ENCODE data around the gene HRAS. TPM values are rescaled to one million over a fixed set of nuclear protein-coding genes. Genes with fewer than 3 reads are reported as not detected.

HRAS gene
- total and polyA plus RNA-seq, 2 experiments from 2014 or later = 49.6 to 97.8 TPM

- TF ChIP-seq CTCF (IDR thresholded peaks at IDR 0.05; ENCODE audit: low read depth, low read length) = no peak
- Histone ChIP-seq H3K36me3 (no peaks in the 10 kb centered on the region), H3K4me1 (ENCODE audit: low read depth) (no peaks in the 10 kb centered on the region), H3K9me3 (ENCODE audit: low read depth) (no peaks in the 10 kb centered on the region), H3K27ac (no peak overlapping the region), H3K4me3 (no peak overlapping the region), H3K27me3 (no peaks in the 10 kb centered on the region)
- DNase-seq (ENCODE audit: low read depth in 1 of 2, low spot score in 1 of 2) = no peak
These were observed 9.8 kb upstream of the HRAS start for GRCh38 chr11:545171-545570.

GRCh38 chr11:544817-545166, 9.4 kb upstream of the HRAS start:
- DNase-seq (ENCODE audit: low read depth in 1 of 2, low spot score in 1 of 2) = no peak
- Histone ChIP-seq H3K9me3 (ENCODE audit: low read depth) (no peaks in the 10 kb centered on the region), H3K4me1 (ENCODE audit: low read depth) (no peaks in the 10 kb centered on the region), H3K27me3 (no peaks in the 10 kb centered on the region), H3K4me3 (no peak overlapping the region), H3K27ac (no peak overlapping the region), H3K36me3 (no peaks in the 10 kb centered on the region)
- TF ChIP-seq CTCF (IDR thresholded peaks at IDR 0.05; ENCODE audit: low read depth, low read length) = no peak

GRCh38 chr11:541433-541885, 6.1 kb upstream of the HRAS start:
- no peaks in the 10 kb centered on the region for H3K27me3 ChIP-seq
- no peak overlapping the region for H3K27ac ChIP-seq
- no peak for TF ChIP-seq CTCF (IDR thresholded peaks at IDR 0.05; ENCODE audit: low read depth, low read length)

GRCh38 chr11:540583-541432, 5.4 kb upstream of the HRAS start:
- H3K9me3 ChIP-seq (ENCODE audit: low read depth) = no peaks in the 10 kb centered on the region
- peaks cover 5% of the 10 kb centered on the region for H3K4me1 ChIP-seq (ENCODE audit: low read depth)
- H3K36me3 ChIP-seq = no peaks in the 10 kb centered on the region
- no peak overlapping the region for H3K4me3 ChIP-seq
- H3K27me3 ChIP-seq = no peaks in the 10 kb centered on the region
- no peak overlapping the region for H3K27ac ChIP-seq
- DNase-seq (ENCODE audit: low read depth in 1 of 2, low spot score in 1 of 2) = no peak
- TF ChIP-seq CTCF (IDR thresholded peaks at IDR 0.05; ENCODE audit: low read depth, low read length) = no peak

More at GRCh38 chr11:541433-541885, 6.1 kb upstream of the HRAS start:
- H3K36me3 ChIP-seq = no peaks in the 10 kb centered on the region
- DNase-seq (ENCODE audit: low read depth in 1 of 2, low spot score in 1 of 2) = no peak
- no peak overlapping the region for H3K4me3 ChIP-seq
- peaks cover 5% of the 10 kb centered on the region for H3K4me1 ChIP-seq (ENCODE audit: low read depth)
- H3K9me3 ChIP-seq (ENCODE audit: low read depth) = no peaks in the 10 kb centered on the region

GRCh38 chr11:539971-540481, 4.7 kb upstream of the HRAS start:
- Histone ChIP-seq H3K27ac (no peak overlapping the region), H3K36me3 (no peaks in the 10 kb centered on the region), H3K27me3 (no peaks in the 10 kb centered on the region), H3K9me3 (ENCODE audit: low read depth) (no peaks in the 10 kb centered on the region), H3K4me3 (no peak overlapping the region), H3K4me1 (ENCODE audit: low read depth) (peaks cover 5% of the 10 kb centered on the region)
- DNase-seq (ENCODE audit: low read depth in 1 of 2, low spot score in 1 of 2) = no peak
- no peak for TF ChIP-seq CTCF (IDR thresholded peaks at IDR 0.05; ENCODE audit: low read depth, low read length)

All from cardiac muscle cell (in vitro differentiated cells and primary cell).